ENCODE data around the gene S100A14.

DNA sequence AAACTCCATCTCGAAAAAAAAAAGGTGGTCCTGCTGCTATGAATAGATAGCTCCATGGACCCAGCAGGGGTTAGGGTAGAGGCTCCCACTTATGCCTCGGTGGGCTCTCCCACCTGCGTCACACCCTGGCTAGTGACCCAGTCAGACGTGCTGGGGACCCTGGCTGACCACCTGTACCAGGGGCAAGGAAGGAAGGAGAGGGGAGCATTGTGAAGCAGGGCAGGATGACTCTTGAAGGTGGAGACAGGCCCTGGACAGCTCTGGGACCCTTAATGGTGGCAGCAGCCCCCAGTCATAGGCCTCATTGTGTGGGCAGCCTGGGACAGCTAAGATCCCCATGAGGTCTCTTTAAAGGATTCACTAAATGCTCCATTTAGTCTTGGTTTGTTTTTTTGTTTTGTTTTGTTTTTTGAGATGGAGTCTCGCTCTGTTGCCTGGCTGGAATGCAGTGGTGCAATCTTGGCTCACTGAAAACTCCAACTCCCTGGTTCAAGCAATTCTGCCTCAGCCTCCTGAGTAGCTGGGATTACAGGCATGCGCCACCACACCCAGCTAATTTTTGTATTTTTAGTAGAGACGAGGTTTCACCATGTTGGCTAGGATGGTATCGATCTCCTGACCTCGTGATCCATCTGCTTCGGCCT, 32.0 kb upstream of the S100A14 start:
- TF ChIP-seq, protein P1, sequence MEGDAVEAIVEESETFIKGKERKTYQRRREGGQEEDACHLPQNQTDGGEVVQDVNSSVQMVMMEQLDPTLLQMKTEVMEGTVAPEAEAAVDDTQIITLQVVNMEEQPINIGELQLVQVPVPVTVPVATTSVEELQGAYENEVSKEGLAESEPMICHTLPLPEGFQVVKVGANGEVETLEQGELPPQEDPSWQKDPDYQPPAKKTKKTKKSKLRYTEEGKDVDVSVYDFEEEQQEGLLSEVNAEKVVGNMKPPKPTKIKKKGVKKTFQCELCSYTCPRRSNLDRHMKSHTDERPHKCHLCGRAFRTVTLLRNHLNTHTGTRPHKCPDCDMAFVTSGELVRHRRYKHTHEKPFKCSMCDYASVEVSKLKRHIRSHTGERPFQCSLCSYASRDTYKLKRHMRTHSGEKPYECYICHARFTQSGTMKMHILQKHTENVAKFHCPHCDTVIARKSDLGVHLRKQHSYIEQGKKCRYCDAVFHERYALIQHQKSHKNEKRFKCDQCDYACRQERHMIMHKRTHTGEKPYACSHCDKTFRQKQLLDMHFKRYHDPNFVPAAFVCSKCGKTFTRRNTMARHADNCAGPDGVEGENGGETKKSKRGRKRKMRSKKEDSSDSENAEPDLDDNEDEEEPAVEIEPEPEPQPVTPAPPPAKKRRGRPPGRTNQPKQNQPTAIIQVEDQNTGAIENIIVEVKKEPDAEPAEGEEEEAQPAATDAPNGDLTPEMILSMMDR (conservative IDR thresholded peaks at IDR 0.05): no peak
- no peak for TF ChIP-seq ZFX (IDR thresholded peaks at IDR 0.05)

Data from C4-2B (cell line).